Neuronal stem cell (in vitro differentiated cells): Measurements from ENCODE around the gene PKD2L2.
"Not testable (repeated sequence)": the region's sequence is repeated elsewhere in the genome, so short reads cannot be mapped to it uniquely, and the experiment has no call there.

Source experiments
- DNase-seq: peaks from one replicate; pipeline ENCODE4 v3.0.0-alpha.2; 2013; ENCODE audit warnings: low spot score
- H2AFZ ChIP-seq: one replicate; pipeline ENCODE4 v1.6.1; 2013; ENCODE audit warnings: mild to moderate bottlenecking, low read length, inconsistent platforms
- H2AK5ac ChIP-seq: 2 replicates; pipeline ENCODE4 v1.6.1; 2013; ENCODE audit warnings: low read depth, mild to moderate bottlenecking, inconsistent platforms, low read length, moderate library complexity, mixed read lengths
- H2BK120ac ChIP-seq: 2 replicates; pipeline ENCODE4 v1.6.1; 2013; ENCODE audit warnings: low read depth, mild to moderate bottlenecking, inconsistent platforms, low read length, moderate library complexity, mixed read lengths
- H2BK12ac ChIP-seq: one replicate; pipeline ENCODE4 v1.6.1; 2013; ENCODE audit warnings: low read length, inconsistent platforms
- H2BK15ac ChIP-seq: 2 replicates; pipeline ENCODE4 v1.6.1; 2013; ENCODE audit warnings: mild to moderate bottlenecking, low read length, inconsistent platforms, mixed read lengths
- H2BK5ac ChIP-seq: one replicate; pipeline ENCODE4 v1.6.1; 2013; ENCODE audit warnings: inconsistent platforms, mild to moderate bottlenecking, low read length, moderate library complexity
- H3K14ac ChIP-seq: one replicate; pipeline ENCODE4 v1.6.1; 2013; ENCODE audit warnings: low read length, inconsistent platforms
- H3K18ac ChIP-seq: 2 replicates; pipeline ENCODE4 v1.6.1; 2013; ENCODE audit warnings: low read length, inconsistent platforms
- H3K23ac ChIP-seq: 2 replicates; pipeline ENCODE4 v1.6.1; 2013; ENCODE audit warnings: low read depth, mild to moderate bottlenecking, mixed read lengths, low read length, inconsistent platforms; ENCODE audit not compliant: poor library complexity
- H3K27ac ChIP-seq: replicated peaks from 3 replicates; pipeline ENCODE4 v1.5.1; 2013; ENCODE audit warnings: low read length, inconsistent platforms
- H3K27me3 ChIP-seq, 3 experiments: 2 replicates each; pipeline ENCODE4 v1.6.1; 2013; ENCODE audit warnings: low read length in 3 of 3, mild to moderate bottlenecking in 2 of 3, inconsistent platforms in 1 of 3, low read depth in 1 of 3, mixed read lengths in 1 of 3, moderate library complexity in 1 of 3; ENCODE audit not compliant: control insufficient read depth in 3 of 3, insufficient read depth in 3 of 3
- H3K36me3 ChIP-seq, 2 donors: replicated peaks in 1 of 2; 2 replicates each; pipeline ENCODE4 v1.6.1; 2013; ENCODE audit warnings: low read length in 2 of 2; ENCODE audit not compliant: control insufficient read depth in 2 of 2, insufficient read depth in 2 of 2
- H3K4ac ChIP-seq: 2 replicates; pipeline ENCODE4 v1.6.1; 2013; ENCODE audit warnings: inconsistent platforms, mild to moderate bottlenecking, low read length, moderate library complexity
- H3K4me1 ChIP-seq, 2 donors: 1 replicate in 1 of 2; 2 replicates in 1 of 2; pipeline ENCODE4 v1.6.1; 2013; ENCODE audit warnings: low read length in 2 of 2, low read depth in 1 of 2; ENCODE audit not compliant: control insufficient read depth in 2 of 2, insufficient read depth in 1 of 2
- H3K4me2 ChIP-seq: one replicate; pipeline ENCODE4 v1.6.1; 2013; ENCODE audit warnings: mild to moderate bottlenecking, low read length, inconsistent platforms; ENCODE audit not compliant: insufficient read depth, poor library complexity, severe bottlenecking
- H3K4me3 ChIP-seq, 2 donors: 2 replicates each; pipeline ENCODE4 v1.5.1; 2013; ENCODE audit warnings: low read length in 2 of 2, mild to moderate bottlenecking in 2 of 2, inconsistent platforms in 1 of 2, moderate library complexity in 1 of 2
- H3K79me1 ChIP-seq: one replicate; pipeline ENCODE4 v1.6.1; 2013; ENCODE audit warnings: low read depth, mild to moderate bottlenecking, inconsistent platforms, low read length, moderate library complexity
- H3K9ac ChIP-seq: one replicate; pipeline ENCODE4 v1.6.1; 2013; ENCODE audit warnings: mild to moderate bottlenecking, low read depth, low read length, inconsistent platforms; ENCODE audit not compliant: poor library complexity
- H3K9me3 ChIP-seq, 2 donors: replicated peaks in 1 of 2; 2 replicates each; pipeline versions ENCODE3 to v1.6.1; 2013; ENCODE audit warnings: low read length in 2 of 2, mild to moderate bottlenecking in 2 of 2, inconsistent platforms in 1 of 2, low read depth in 1 of 2, mixed read lengths in 1 of 2, moderate library complexity in 1 of 2; ENCODE audit not compliant: control insufficient read depth in 2 of 2, insufficient read depth in 1 of 2
- H4K8ac ChIP-seq: one replicate; pipeline ENCODE4 v1.6.1; 2013; ENCODE audit warnings: low read depth, mild to moderate bottlenecking, inconsistent platforms, low read length, moderate library complexity
- H4K91ac ChIP-seq: one replicate; pipeline ENCODE4 v1.6.1; 2013; ENCODE audit warnings: low read length, low read depth, mild to moderate bottlenecking, inconsistent platforms; ENCODE audit not compliant: poor library complexity
- WGBS, 2 donors: extraction: QIAGEN DNeasy Blood & Tissue Kit; methylation state at CpG; one replicate each; pipeline ENCODE4 v1.1.7; 2013; ENCODE audit warnings: missing lambda C conversion rate in 2 of 2, mixed read lengths in 1 of 2; ENCODE audit not compliant: insufficient read length in 2 of 2, insufficient replicate concordance in 1 of 2; ENCODE audit errors: extremely low coverage in 2 of 2; 5-methylcytosine and 5-hydroxymethylcytosine counted together

The PKD2L2 gene

DNA sequence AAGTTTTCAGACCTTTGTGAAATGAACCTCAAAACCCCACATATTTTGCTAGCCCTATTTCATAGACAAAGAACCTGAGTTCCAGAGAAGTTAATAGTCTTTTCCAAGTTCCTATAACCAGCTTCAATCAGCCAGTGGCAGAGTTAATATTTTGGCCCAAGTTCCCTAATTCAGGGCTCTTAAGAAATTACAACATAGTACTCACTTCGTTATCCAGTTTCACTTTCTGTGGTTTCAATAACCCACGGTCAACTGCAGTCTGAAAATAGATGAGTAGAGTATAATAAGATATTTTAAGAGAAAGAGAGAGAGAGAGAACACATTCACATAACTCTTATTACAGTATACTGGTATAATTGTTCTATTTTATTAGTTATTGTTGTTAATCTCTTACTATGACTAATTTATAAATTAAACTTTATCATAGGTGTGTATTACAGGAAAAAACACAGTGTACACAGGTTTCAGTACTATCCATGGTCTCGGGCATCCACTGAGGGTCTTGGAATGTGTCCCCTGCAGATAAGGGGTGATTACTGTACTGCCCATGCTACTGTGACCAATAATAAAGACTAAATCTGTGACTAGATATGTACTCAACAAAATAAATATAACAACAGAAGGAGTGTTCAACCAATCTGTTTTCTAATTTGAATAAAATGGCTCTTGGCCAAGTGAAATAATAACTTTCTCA lies 30.9 kb upstream of the PKD2L2 start:
- Histone ChIP-seq H2BK5ac (no peak overlapping the region), H3K18ac (no peak overlapping the region), H3K14ac (no peak overlapping the region), H3K4me2 (no peak overlapping the region), H3K23ac (no peak overlapping the region), H4K91ac (no peak overlapping the region), H2BK120ac (no peak overlapping the region), H4K8ac (no peak overlapping the region), H3K27ac (no peak overlapping the region), H3K27me3 (peaks cover 0 to 26% (median 0%) of the 10 kb centered on the region in 3 experiments), H3K4ac (no peak overlapping the region), H2AFZ (no peak overlapping the region), H3K4me1 (peaks cover 0 to 1% of the 10 kb centered on the region in 2 donors), H3K9ac (no peak overlapping the region), H2BK15ac (no peak overlapping the region), H2BK12ac (no peak overlapping the region), H3K9me3 (no peaks in the 10 kb centered on the region), H3K36me3 (no peaks in the 10 kb centered on the region), H3K79me1 (no peaks in the 10 kb centered on the region), H3K4me3 (no peak overlapping the region), H2AK5ac (no peak overlapping the region)
- no peak for DNase-seq
- no CpG with 5 or more reads among the region's 3 CpGs for WGBS, 2 donors

- Histone ChIP-seq H2AFZ (no peak overlapping the region), H3K9me3 (no peaks in the 10 kb centered on the region), H3K18ac (no peak overlapping the region), H3K27me3 (peaks cover 0 to 26% (median 0%) of the 10 kb centered on the region in 3 experiments), H3K27ac (no peak overlapping the region), H3K14ac (no peak overlapping the region), H3K4me2 (no peak overlapping the region), H2BK12ac (no peak overlapping the region), H3K4me1 (peaks cover 0 to 1% of the 10 kb centered on the region in 2 donors), H3K4me3 (no peak overlapping the region), H2BK120ac (no peak overlapping the region), H2BK5ac (no peak overlapping the region), H2AK5ac (no peak overlapping the region), H3K4ac (no peak overlapping the region), H3K36me3 (no peaks in the 10 kb centered on the region), H3K9ac (no peak overlapping the region), H4K91ac (no peak overlapping the region), H3K23ac (no peak overlapping the region), H2BK15ac (no peak overlapping the region), H3K79me1 (no peaks in the 10 kb centered on the region), H4K8ac (no peak overlapping the region)
- DNase-seq: no peak
- no CpG with 5 or more reads among the region's 5 CpGs for WGBS, 2 donors
Observed at GRCh38 chr5:137858954-137859353, 30.3 kb upstream of the PKD2L2 start.

DNA sequence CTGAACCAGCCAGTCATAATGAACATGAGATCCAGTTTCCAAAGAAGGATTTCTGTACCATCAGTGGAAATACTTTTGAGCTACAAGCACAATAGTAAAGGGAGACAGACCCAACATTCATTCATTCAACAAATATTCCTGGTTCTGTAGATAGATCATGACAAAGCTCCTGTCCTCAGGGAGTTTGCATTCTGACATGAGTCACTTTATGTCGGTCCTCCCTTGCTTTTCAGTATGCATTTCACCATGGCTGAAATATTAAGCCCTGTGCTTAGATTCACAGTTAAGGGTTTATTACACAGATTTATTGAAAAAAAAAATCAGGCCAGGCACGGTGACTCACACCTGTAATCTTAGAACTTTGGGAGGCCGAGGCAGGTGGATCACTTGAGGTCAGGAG lies 27.0 kb upstream of the PKD2L2 start:
- no peak overlapping the region for H3K27ac ChIP-seq
- no peaks in the 10 kb centered on the region for H3K4me1 ChIP-seq
- no peak overlapping the region for H3K4ac ChIP-seq
- no peaks in the 10 kb centered on the region for H3K79me1 ChIP-seq
- H3K18ac ChIP-seq: no peak overlapping the region
- H2BK120ac ChIP-seq: no peak overlapping the region
- no peak overlapping the region for H3K9ac ChIP-seq
- no peak overlapping the region for H2BK5ac ChIP-seq
- H3K23ac ChIP-seq: no peak overlapping the region
- no peak overlapping the region for H2BK12ac ChIP-seq
- no peaks in the 10 kb centered on the region for H3K36me3 ChIP-seq
- peaks cover 0 to 37% (median 0%) of the 10 kb centered on the region in 3 experiments for H3K27me3 ChIP-seq
- H3K9me3 ChIP-seq: no peaks in the 10 kb centered on the region
- H2AK5ac ChIP-seq: no peak overlapping the region
- no peak overlapping the region for H2AFZ ChIP-seq
- no peak overlapping the region for H4K8ac ChIP-seq
- WGBS, 2 donors: no CpG with 5 or more reads among the region's 3 CpGs
- no peak overlapping the region for H3K4me2 ChIP-seq
- H3K14ac ChIP-seq: no peak overlapping the region
- no peak for DNase-seq
- no peak overlapping the region for H4K91ac ChIP-seq
- no peak overlapping the region for H3K4me3 ChIP-seq
- no peak overlapping the region for H2BK15ac ChIP-seq

DNA sequence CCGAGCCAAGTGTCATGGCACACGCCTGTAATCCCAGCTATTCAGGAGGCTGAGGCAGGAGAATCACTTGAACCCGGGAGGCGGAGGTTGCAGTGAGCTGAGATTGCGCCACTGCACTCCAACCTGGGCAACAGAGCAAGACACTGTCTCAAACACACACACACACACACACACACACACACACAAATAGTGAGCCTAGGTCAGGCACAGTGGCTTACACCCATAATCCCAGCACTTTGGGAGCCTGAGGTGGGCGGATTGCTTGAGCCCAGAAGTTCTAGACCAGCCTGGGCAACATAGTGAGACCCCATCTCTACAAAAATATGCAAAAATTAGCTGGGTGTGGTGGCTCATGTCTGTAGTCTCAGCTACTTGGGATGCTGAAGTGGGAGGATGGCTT lies 25.6 kb upstream of the PKD2L2 start:
- H2BK12ac ChIP-seq, H3K79me1 ChIP-seq, DNase-seq, H3K18ac ChIP-seq, H2AK5ac ChIP-seq, H3K4me2 ChIP-seq, H3K14ac ChIP-seq, H3K4me1 ChIP-seq, H3K4me3 ChIP-seq, H3K4ac ChIP-seq, H4K8ac ChIP-seq, H3K9ac ChIP-seq, H3K36me3 ChIP-seq, H4K91ac ChIP-seq, H2AFZ ChIP-seq, H2BK5ac ChIP-seq, H2BK15ac ChIP-seq, H3K27ac ChIP-seq, H2BK120ac ChIP-seq, H3K9me3 ChIP-seq, H3K23ac ChIP-seq: not testable (repeated sequence)
- peaks cover 0 to 42% (median 0%) of the 10 kb centered on the region in 3 experiments for H3K27me3 ChIP-seq
- no CpG with 5 or more reads among the region's 6 CpGs for WGBS, 2 donors
